ENCODE measurements around the gene ARHGEF19.

GRCh38 chr1:16248007-16248436, 35.6 kb upstream of the ARHGEF19 start:
- TF ChIP-seq RAD21 (IDR thresholded peaks at IDR 0.05; ENCODE audit: low read length) (no peak), ELK1 (IDR thresholded peaks at IDR 0.05; ENCODE audit: borderline replicate concordance, low read depth, low read length) (no peak), RFX5 (IDR thresholded peaks at IDR 0.05; ENCODE audit: low read depth, low read length) (no peak), BHLHE40 (IDR thresholded peaks at IDR 0.05; ENCODE audit: low read depth, low read length) (no peak), SMC3 (IDR thresholded peaks at IDR 0.05; ENCODE audit: low read depth, low read length) (no peak), MXI1 (IDR thresholded peaks at IDR 0.05; ENCODE audit: borderline replicate concordance, low read depth, low read length) (no peak), NFE2L2 (IDR thresholded peaks at IDR 0.05; ENCODE audit: low read depth, low read length) (no peak)
- TF ChIP-seq, protein P1, sequence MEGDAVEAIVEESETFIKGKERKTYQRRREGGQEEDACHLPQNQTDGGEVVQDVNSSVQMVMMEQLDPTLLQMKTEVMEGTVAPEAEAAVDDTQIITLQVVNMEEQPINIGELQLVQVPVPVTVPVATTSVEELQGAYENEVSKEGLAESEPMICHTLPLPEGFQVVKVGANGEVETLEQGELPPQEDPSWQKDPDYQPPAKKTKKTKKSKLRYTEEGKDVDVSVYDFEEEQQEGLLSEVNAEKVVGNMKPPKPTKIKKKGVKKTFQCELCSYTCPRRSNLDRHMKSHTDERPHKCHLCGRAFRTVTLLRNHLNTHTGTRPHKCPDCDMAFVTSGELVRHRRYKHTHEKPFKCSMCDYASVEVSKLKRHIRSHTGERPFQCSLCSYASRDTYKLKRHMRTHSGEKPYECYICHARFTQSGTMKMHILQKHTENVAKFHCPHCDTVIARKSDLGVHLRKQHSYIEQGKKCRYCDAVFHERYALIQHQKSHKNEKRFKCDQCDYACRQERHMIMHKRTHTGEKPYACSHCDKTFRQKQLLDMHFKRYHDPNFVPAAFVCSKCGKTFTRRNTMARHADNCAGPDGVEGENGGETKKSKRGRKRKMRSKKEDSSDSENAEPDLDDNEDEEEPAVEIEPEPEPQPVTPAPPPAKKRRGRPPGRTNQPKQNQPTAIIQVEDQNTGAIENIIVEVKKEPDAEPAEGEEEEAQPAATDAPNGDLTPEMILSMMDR (conservative IDR thresholded peaks at IDR 0.05; ENCODE audit: low read depth, low read length) = no peak
